ENCODE results near the gene JARID2.

Gene JARID2

DNA sequence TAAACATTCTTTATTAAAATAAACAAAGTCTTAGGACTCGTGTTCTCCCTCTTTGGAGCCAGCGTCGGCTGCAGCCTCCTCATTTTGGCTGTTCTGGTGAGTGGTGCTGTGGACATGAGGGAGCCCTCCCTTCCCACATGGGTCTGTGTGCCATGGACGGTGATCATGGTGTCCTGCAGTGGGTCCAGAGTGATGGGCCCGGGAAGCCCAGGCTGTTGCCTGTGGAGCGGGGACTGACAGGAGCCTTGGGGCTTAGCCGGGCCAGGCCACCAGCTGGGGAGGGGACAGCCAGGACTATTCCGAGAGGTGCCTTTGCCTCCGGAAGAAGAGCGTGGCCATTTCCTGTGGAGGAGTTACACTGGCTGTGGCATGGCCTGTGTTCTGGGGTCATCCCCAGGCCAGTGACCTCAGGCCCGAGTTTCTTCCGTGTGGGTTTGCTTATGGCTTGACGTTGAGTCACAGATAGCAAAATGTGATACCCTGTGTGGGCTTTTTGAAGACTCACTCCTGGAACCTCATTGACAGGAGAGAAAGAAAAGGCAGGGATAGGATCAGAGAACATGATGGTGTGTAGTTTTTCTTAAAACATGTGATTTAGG, 263.6 kb downstream of the JARID2 start:
- no peak for DNase-seq (ENCODE audit: low read depth)

DNA sequence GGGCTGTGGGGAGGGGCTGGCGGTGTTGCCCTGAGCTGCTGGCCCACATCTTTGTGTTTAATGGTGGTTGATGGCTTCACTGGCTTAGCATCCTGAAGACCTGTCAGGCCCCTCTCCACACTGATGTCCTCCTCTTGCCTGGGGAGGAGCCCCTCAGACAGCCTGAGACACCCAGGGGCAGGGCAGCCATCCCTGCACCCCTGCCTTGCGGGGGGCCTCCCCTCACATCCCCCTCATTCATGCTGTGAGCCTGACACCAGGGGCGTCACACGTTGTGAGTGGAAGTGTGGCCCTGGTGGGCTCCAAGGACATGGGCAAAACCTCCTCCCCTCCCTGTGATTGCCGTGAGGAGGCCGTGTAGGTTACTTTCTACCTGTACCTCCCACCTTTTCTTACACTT, 264.3 kb downstream of the JARID2 start:
- DNase-seq (ENCODE audit: low read depth): no peak

DNA sequence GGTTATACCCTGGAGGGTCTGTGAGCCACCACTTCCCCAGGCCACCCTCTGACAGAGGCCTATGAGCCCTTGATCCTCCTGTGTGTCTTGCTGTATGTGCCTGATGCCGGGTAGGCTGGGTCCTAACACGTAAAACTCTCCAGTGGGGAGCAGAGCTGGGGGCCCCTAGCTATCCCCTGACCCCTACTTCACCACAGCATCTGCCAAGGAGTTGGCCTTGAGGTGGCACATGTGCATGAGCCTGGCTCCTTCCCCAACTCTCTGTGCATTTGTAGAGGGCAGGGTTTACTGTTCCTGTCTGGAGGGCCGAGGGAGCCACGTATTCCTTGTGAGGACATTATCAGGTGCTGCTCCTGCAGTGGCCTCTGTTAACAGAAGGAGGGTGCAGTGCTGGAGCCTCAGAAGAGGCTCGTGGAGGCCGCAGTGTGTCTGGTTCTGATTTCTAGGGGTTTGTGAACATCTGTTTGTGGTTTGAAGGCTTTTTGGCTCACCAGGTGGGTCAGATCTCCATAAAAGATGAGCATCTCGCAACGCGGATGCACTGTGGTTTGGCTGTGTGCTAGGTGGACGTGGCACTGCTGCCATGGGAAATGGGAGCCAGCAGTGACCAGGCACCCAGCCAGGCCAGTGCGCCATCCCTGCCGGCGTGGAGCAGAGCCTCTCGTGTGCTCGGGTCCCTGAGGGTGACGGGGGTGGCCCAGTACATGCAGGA, 264.8 kb downstream of the JARID2 start:
- no peak for DNase-seq (ENCODE audit: low read depth)

DNA sequence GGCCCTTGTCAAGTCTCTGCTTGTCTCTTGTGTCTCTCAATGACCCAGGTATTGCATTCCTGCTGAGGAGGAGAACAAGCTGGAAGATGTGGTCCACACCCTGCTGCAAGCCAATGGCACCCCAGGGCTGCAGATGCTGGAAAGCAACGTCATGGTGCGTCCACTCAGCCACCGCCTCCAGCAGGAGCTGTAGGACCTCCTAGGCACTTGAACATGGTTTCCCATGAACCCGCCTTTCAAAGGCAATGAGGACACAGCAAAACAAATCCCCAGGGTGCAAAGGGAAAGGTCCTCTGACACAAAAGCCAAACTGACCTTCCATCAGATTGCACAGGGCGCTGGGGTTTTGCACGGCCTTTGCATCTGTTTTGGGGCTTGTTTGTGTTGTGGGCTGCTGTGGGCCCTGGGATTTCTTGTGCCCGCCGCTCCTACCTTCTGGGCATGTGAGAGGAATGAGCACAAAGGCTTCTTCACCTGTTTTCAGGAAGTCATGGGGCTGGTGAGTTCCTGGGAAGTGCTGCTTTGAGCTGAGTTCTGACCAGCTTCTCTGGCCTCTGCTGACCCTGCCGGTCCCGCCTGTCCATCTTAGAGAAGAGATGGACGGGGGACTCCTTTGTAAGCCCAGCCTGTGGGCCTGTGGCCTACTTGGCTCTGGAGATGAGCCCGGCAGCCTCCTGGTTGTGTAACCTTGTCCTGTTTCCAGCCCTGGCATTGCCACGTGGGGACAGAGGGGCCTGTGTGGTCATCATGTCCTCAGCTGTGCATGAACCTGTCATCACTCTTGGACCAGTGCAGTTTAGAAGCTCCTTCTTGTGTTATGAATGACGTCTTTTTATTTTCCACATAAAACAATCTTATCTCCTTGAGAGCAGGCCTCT, 265.6 kb downstream of the JARID2 start:
- DNase-seq (ENCODE audit: low read depth): no peak

DNA sequence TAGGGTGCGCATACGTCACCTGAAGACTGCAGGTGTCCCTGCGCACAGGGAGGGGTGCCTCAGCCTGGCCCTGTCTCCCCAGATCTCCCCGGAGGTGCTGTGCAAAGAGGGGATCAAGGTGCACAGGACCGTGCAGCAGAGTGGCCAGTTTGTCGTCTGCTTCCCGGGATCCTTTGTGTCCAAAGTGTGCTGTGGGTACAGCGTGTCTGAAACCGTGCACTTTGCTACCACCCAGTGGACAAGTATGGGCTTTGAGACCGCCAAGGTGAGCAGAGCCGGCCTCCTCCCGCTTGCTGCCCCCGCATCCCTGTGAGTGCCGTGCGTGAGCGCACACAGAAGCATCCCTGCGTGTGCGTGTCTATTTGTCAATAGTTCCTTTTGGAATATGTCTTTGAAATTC, 266.3 kb downstream of the JARID2 start:
- DNase-seq (ENCODE audit: low read depth): no peak

DNA sequence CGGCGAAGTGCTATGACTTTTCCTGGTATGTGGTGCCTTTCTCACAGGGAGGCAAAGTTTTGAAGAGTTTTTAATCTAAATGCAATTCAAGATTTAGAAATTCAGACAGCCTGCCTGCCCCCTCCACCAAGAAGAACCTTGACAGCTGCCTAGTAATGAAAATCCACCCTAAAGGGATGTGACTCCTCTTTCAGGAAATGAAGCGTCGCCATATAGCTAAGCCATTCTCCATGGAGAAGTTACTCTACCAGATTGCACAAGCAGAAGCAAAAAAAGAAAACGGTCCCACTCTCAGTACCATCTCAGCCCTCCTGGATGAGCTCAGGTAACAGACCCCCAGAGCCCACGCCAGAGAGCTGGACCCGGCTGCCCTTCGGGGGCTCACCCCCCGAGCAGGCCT, 266.9 kb downstream of the JARID2 start:
- no peak for DNase-seq (ENCODE audit: low read depth)

DNA sequence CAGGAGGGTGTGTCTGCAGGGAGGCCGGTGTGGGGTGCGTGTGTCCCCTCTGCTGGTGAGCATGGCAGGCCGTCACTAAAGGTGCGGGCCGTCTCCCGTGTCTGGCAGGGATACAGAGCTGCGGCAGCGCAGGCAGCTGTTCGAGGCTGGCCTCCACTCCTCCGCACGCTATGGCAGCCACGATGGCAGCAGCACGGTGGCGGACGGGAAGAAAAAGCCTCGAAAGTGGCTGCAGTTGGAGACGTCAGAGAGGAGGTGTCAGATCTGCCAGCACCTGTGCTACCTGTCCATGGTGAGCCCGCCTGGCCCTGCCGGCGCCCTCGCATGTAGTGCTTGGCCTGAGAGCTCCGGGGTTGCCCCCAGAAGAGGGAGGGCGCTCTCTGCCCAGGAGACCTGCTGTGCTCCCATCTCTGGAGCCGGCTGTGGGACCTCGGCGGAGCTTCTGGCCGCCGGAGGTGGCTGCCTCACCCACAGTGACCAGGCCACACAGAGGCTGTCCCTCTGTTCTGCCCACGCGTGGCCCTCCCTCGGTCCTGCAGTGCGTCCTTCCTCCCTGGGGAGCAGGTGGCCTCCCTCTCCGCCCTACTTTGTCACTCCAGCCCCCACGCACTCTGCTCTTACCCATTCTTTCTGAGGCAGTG, 267.4 kb downstream of the JARID2 start:
- DNase-seq (ENCODE audit: low read depth): no peak

DNA sequence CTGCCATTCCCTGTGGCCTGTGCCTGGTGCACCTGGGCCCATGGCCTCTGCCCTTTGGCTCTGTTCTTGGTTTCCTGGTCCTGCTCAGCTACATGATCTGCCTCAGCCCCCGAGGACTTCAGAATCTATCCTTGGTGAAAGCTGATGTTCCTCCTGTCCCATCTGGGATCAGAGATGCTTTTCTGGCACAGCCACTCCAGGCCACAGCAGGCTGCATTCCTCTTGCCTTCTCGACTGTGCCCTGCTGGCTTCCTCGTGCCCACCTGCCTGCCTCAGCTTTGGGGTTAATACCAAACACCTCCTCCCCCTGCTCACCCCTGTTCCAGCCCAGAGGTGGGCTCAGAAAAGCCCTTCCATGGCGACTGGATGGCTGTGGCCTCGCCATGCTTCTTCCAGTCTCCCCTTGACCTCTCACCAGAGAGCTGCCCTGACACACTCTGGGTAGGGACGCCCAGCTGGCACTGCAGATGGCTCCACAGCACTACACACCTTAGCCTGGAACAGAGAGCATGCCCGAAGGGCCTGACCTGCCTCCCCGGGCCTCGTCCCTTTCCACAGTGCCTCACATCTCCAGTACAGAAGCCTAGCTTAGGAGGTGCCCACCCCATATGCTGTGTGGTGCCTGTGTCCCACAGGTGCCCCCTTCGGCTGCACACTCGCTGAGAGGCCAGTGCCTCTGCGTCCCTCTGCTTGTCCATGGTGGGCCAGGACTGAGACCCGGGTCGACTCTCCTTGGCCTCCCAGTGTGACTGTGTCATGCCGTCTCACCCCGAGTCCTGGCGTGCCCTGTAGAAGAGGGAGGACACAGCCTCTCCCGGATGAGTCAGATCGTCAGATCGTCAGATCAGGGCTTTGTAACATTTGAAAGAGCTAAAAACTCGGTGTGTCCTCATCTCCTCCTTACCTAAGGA, 268.2 kb downstream of the JARID2 start:
- no peak for DNase-seq (ENCODE audit: low read depth)

DNA sequence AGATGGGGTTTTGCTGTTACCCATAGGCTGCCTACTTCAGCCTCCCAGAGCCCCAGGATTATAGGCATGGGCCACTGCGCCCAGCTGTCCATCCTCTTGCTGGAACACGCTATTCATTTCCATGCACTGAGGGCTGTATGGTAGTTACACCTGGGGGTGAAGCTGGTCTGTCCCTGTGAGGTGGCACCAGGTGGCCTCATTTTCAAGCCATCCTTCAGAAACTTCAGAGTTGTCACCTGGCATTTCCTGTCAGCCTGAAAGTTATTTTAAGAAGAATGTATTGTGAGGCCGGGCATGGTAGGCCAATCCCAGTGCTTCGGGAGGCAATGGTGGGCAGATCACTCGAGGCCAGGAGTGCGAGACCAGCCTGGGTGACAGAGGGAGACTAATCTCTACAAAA, 269.4 kb downstream of the JARID2 start:
- no peak for DNase-seq (ENCODE audit: low read depth)

DNA sequence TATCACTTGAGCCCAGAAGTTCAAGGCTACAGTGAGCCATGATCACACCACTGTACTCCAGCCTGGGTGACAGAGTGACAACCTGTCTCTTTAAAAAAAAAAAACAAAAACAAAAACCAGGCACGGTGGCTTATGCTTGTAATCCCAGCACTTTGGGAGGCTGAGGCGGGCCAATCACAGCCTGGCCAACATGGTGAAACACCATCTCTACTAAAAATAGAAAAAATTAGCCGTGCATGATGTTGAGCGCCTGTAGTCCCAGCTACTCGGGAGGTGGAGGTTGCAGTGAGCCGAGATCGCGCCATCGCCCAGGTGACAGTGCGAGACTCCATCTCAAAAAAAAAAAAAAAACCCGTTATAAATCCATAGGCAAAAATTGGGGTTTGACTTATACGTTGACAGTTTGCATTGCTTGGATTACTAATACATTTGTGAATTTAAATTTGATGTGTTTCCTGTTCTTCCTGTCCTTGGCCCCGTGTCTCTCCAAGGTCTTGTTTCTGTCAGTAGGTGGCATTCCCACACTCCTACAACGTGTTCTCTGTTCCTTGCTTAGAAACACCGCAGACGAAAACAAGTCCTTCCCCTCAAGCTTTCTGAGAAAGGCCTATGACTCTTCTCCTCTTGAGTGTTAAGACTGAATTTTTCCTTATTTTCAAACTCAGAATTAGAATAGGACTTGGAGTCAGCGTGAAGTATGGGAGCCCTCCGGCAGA, 269.9 kb downstream of the JARID2 start:
- DNase-seq (ENCODE audit: low read depth): no peak

DNA sequence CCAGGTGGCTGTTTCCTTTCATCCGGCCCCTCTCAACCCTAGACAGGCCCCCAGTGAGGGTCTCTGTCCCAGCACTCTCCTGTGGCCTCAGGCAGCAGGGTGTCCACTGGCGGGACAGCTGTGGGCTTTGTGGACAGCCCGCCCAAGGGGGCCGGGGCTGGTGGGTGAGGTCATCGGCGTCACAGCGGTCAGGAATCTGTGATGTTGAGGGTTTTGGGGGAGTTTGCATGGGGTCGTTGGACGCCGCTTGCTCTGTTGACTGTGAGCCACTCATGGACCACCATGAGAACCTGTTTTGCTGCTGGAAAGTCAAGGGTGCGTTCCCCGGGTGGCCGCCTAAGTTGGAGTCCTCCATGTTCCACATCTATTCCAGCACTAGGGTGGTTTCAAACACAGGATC, 270.5 kb downstream of the JARID2 start:
- no peak for DNase-seq (ENCODE audit: low read depth)

DNA sequence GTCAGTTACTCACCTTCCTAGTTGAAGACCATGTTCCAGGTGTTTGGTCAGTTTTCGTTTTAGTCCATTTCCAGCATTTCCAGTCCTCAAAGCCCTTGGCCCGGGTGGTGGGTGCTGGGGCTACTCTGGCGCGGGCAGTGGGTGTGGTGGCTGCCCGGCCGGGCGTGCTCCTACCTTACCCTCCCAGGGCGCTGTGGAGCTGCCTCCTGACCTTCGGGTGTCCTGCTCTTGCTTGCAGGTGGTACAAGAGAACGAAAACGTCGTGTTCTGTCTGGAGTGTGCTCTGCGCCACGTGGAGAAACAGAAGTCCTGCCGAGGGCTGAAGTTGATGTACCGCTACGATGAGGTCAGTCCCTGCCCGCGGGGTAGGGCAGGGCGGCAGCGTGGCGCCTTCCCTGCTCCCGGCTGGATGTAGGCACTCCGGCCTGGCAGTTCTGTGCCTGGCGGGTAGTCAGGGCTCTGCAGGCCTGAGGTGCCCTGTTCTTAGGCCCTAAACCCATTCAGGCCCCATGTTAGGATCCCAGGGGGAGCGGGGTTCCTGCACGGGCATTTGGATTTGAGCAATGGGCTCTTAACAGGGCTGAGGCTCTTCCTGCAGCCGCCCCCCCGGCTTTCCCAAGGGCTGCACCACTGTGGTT, 271.2 kb downstream of the JARID2 start:
- DNase-seq (ENCODE audit: low read depth): no peak

DNA sequence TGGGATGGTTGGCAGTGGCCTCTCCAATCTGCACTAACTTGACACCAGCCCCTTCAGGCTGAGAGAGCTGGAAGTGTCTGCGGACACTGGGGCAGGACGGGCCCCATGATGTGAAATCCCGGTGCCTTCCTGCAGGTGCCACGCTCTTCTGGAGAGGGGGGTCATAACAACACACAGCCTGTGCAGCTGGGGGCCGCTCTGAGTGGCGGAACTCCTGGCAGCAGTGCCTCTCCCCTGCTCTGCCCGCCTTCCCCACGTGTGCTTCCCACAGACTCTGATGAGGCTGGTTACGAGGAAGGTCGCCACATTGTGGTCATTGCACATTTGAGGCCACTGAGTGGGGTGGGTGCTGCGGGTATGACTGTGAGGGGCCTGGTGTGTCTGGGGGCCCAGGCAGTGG, 271.7 kb downstream of the JARID2 start:
- no peak for DNase-seq (ENCODE audit: low read depth)

DNA sequence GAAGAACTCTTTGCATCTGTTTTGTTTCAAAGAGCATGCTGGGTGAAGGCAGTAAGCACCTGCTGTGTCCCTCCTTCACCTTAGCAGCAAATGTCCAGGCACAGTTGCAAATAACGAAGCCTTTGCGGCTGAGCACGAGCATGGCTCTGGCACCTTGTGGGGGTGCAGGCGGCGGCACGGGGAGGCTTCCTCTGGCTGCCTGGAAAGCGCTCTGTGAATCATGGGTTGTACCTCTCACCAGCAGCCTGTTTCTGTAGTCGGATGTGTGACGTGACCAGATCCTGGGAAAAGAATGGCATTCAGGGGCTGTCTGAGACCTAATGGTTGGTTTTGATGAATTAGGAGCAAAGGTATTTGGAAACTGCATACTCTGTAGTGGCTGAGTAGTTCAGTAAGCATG, 272.2 kb downstream of the JARID2 start:
- DNase-seq (ENCODE audit: low read depth): no peak

DNA sequence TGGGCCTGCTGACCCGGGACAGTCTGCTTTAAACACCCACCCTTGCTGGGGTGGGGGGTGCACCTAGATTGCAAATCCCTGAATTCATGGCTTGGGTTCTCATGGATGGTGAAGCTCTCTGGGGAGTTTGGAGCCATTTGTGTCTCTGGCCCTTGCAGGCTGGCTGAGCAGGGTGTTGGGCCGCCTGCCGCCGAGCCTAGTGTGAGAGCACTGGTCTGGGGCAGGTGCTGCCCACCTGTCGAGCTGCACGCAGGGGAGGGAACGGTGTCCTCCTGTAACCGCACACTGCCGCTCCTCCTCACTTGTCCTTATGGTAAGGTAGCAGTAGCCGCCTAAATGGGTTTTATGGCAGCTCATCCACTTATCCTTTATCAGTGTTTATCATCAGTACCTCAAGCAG, 273.0 kb downstream of the JARID2 start:
- no peak for DNase-seq (ENCODE audit: low read depth)

DNA sequence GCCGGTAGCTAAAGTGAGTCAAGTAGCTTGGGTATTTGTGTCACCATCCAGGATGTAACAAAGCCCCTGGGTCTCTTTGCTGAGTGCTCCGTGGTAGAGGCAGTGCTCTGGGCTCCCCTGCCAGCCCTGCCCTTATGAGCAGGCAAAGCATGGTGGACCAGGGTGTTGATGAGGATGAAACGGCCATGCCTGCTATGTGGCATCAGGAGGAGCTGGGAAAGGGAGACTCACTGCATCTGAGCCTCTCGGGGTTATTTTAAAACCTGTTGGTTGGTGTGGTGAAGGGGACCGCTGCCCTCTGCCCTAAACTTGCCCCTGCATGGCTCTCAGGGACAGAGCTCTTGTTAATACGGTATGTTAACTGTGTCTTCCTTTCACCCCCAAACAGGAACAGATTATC, 273.8 kb downstream of the JARID2 start:
- DNase-seq (ENCODE audit: low read depth): no peak

DNA sequence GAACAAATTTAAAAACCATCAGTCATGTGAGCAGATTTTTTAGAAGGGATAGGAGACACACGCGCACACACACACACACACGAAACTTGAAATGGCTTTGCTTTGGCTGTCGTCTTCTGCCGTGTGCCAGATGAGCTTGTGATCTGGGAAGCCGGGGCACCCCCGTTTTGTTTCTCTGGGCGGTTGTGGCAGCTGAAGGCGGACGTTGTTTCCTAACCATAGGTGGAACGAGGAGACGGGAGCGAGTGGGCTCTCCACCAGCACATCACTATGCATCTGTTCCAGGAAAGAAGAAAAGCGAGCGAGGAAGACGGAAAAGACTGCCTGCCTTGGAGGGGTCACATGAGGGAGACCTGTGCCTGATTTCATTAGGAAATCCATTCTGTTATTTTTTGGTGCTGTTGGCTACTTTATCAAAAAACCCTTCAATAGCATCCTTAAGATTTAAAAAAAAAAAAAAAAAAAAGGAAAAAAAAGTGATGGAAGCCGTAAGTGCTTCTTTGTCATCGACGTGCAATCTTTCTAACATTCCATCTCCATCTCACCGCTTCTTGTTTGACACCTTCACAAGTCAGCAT, 274.8 kb downstream of the JARID2 start:
- DNase-seq (ENCODE audit: low read depth): no peak

DNA sequence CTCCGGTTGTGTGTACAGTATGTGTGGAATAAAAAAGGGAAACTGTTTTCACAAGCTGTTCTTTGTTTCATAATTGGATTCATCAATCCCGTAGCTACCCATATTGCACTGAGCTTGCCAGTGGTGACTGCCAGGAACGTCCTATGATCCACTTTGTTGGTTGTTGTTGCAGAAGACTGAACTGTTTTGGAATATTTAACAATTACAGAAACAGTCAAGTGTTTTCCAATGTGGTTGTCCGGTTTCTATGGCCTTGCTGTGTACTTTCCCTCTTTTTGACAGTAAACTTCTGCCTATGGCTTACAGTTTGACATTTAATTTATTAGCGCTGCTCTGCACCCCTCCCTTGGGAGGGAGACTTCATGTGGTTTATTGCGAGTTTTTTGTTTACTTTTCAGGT, 275.7 kb downstream of the JARID2 start:
- DNase-seq (ENCODE audit: low read depth): no peak

DNA sequence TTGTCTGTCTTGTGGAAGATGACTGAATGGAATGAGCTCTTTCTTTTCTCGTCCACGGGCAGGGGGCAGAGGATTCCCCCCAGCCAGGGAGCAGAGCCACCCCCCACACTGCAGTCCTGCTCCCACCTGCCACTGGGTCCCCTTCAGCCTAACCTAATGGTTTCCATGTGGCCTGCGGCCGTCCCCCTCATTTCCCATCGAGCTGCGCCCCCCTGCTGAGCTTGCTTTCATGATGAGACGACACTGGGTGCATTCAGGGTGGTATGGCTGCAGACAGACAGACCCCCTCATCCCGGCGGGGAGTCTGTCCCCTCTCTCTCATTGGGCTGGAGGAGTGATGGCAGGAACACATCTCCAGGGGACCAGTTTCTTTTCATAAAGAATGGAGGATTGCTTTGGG, 276.2 kb downstream of the JARID2 start:
- no peak for DNase-seq (ENCODE audit: low read depth)

DNA sequence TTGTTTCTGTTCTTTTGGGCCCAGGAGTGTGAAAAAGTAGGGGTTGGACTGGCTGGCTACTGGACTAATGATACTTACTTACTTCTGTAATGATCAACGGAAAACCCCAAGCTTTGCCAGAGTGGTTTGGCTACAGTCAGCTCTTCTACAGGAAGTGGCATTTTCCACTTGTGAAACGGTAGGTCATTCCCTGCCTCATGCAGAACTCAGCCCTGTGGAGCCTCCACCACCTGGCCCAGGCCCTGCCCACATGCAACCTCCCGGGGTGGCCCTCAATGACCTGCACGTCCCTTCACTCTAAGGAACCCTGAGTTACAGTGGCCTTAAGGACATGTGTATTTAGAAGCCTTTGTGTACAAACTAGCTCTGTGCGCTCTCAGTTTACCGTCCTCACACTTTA, 276.6 kb downstream of the JARID2 start:
- DNase-seq (ENCODE audit: low read depth): no peak
